Brain microvascular endothelial cell (primary cell): ENCODE data around the gene GTPBP2.
"Not testable (repeated sequence)": the region's sequence is repeated elsewhere in the genome, so short reads cannot be mapped to it uniquely, and the experiment has no call there.

Experiments used
- DNase-seq: peaks from one replicate; pipeline ENCODE4 v3.0.0-alpha.2; 2020
- H3K27ac ChIP-seq: fragments of 250-450 bp; sonication (Bioruptor Pico); 2 replicates; pipeline ENCODE4 v1.5.1; 2020; ENCODE audit warnings: mild to moderate bottlenecking, moderate library complexity
- H3K27me3 ChIP-seq: fragments of 250-450 bp; sonication (Bioruptor Pico); replicated peaks from 2 replicates; pipeline ENCODE4 v1.5.1; 2020; ENCODE audit warnings: mild to moderate bottlenecking
- H3K36me3 ChIP-seq: fragments of 250-450 bp; sonication (Bioruptor Pico); replicated peaks from 2 replicates; pipeline ENCODE4 v1.5.1; 2020; ENCODE audit warnings: mild to moderate bottlenecking
- H3K4me3 ChIP-seq: 2 replicates; pipeline ENCODE4 v1.5.1; 2011; ENCODE audit warnings: low read depth, mild to moderate bottlenecking, control low read depth, low read length, moderate library complexity
- in situ Hi-C: cut with HindIII; loops from 2 replicates; pipeline ENCODE4 v1.10.0; 2017; ENCODE audit warnings: low sequenced_read_pairs, low pct_ligation_motif_present
- TF ChIP-seq, protein P1 (sequence below): IDR thresholded peaks from 2 replicates; pipeline ENCODE4 v1.5.1; 2011; ENCODE audit warnings: low read depth, mild to moderate bottlenecking, moderate library complexity, low read length, control low read depth, inconsistent platforms; ENCODE audit errors: missing control alignments

GTPBP2 gene

DNA sequence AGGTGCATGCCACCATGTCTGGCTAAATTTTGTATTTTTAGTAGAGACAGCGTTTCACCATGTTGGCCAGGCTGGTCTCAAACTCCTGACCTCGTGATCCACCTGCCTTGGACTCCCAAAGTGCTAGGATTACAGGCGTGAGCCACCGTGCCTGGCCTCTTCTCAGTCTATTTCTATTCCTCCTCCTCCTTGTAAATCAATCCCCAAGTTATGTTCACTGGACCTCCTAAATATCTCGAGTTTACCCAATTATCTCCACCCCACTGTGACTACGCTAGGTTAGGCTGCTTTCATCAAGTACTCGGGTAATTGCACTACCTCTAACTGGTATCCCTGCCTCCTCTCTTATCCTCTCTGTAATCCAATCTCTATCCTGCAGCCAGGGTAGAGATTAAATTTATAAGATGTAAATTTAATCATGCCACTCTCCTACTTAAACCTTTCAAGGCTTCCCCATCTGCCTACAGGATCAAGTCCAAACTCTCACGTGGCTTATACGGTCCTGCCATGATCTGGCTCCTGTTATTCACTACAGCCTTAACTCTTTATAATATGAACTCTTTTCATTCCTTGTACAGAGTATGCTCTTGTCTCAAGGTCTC is 5.7 kb upstream of the GTPBP2 start:
- DNase-seq, result no peak
- TF ChIP-seq, protein P1, sequence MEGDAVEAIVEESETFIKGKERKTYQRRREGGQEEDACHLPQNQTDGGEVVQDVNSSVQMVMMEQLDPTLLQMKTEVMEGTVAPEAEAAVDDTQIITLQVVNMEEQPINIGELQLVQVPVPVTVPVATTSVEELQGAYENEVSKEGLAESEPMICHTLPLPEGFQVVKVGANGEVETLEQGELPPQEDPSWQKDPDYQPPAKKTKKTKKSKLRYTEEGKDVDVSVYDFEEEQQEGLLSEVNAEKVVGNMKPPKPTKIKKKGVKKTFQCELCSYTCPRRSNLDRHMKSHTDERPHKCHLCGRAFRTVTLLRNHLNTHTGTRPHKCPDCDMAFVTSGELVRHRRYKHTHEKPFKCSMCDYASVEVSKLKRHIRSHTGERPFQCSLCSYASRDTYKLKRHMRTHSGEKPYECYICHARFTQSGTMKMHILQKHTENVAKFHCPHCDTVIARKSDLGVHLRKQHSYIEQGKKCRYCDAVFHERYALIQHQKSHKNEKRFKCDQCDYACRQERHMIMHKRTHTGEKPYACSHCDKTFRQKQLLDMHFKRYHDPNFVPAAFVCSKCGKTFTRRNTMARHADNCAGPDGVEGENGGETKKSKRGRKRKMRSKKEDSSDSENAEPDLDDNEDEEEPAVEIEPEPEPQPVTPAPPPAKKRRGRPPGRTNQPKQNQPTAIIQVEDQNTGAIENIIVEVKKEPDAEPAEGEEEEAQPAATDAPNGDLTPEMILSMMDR, result no peak
- H3K4me3 ChIP-seq, result no peak overlapping the region
- no peak overlapping the region for H3K27ac ChIP-seq
- H3K36me3 ChIP-seq, result peaks cover 18% of the 10 kb centered on the region
- no peaks in the 10 kb centered on the region for H3K27me3 ChIP-seq
- in situ Hi-C loops, result no loop called here

DNA sequence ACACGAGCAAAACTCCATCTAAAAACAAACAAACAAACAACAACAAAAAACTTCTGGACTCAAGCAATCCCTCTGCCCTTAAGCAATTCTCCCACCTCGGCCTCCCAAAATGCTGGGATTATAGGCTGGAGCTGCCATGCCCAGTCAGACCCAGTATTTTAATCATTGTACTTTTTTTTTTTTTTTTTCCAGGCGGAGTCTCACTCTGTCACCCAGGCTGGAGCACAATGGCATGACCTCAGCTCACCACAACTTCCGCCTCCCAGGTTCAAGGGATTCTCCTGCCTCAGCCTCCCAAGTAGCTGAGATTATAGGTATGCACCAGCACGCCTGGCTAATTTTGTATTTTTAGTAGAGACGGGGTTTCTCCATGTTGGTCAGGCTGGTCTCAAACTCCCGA is 3.9 kb upstream of the GTPBP2 start:
- H3K36me3 ChIP-seq, H3K27me3 ChIP-seq, DNase-seq, in situ Hi-C loops, H3K4me3 ChIP-seq, H3K27ac ChIP-seq: not testable (repeated sequence)

DNA sequence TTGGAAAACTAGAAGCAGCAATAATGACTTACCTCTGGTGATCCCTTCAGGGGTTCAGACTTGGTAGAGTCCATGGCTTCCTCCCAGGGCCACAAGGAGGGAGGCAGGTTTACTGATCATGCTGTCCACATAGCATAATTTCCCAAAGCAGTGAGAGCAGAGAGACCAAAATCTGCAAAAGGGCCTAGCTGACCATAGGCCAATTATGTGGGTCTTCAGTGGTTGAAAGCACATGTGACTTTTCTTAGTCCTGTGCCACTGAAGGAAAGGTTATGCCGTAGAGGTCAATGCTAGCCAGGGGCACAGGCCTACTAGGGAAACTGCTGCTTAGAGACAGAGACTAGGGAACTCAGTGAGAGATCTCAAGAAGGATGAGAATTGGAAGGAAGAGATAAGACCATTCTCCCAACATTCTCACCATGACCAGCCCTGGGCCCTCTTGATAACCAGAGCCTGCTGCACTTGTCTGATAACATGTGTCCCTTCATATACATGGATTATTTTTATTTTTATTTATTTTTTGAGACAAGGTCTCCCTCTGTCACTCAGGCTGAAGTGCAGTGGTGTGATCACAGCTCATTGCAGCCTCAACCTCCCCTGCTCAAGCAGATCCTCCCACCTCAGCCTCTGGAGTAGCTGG is 2.0 kb upstream of the GTPBP2 start:
- TF ChIP-seq, protein P1, result no peak
- H3K4me3 ChIP-seq, result no peak overlapping the region
- no peaks in the 10 kb centered on the region for H3K27me3 ChIP-seq
- in situ Hi-C loops, result no loop called here
- no peak overlapping the region for H3K27ac ChIP-seq
- no peak for DNase-seq
- H3K36me3 ChIP-seq, result peaks cover 7% of the 10 kb centered on the region

DNA sequence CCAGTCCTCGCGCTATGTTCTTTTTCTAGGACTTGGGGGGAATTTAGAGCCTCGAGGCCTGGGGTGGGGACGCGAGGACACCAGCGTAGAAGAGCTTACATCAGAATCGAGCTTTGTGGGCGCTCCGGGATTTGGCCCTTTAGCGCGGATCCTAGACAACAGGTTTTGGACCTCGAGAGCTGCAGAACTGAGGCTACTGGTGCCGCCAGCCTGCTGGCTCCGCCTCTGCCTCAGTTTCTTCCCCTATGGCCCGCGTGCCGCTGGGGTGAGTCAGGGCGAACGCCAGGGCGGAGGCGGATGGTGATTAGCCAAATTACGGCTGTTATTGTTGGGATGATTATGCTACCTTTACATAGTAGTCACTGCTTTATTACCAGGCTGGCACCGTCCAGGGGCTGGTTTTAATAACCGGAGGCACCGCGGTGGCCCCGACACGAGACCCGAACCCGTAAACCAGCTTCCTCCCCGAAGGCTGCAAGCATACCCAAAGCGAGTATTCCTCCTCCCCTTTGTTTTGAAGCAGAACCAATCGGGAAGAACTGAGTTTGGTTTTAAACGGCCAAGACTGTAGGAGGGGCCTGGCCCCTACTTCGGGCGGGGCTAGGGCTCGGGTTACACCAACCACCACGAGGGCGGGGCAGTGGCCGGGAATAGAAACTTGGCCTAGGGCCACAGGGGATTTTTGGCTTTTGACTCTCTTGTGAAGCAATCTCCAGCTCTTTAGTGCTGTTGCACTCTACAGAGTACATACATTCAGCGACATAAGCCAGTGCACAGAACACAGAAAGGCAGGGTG is 639 bp upstream of the GTPBP2 start:
- in situ Hi-C loops, result no loop called here
- H3K36me3 ChIP-seq, result peaks cover 21% of the 10 kb centered on the region
- H3K27ac ChIP-seq, result peak overlapping the region; percentile 90
- H3K27me3 ChIP-seq, result no peaks in the 10 kb centered on the region
- TF ChIP-seq, protein P1, result no peak
- peak overlapping the region; percentile 91 for H3K4me3 ChIP-seq
- DNase-seq, result peak; percentile 97

DNA sequence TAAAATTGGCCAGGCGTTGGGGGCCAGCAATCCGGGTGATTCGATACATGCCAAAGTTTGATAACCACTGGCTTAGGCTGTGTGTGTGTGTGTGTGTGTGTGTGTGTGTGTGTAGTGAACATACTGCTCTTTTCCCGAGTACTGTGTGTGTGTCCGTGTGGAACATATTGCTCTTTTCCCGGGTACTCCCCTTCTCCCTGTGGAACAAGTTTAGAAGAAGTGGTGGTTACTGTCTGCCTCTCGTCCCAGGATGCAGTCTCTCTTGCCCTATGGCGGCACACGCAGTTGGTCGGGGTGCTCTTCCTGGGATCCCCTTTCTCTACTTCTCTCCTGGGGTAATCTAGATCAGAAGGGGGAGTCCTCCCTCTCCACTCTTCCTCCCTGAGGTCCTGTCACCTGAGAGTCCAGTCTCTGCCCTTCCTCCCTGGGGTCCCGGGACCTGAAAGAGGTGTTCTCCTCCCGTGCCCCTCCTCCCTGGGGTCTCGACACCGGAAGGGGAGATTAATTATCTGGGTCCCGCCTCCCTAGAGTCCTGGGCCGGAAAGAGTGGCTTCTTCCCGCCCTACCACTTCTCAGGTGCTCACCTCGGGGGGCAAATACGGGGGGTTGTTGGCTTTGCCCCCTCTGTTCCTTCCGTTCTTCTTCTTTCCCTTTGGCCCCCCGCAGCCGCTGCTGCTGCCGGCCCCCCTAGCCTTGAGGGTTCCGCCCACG is 516 bp downstream of the GTPBP2 start:
- Histone ChIP-seq H3K27me3 (no peaks in the 10 kb centered on the region), H3K36me3 (peaks cover 32% of the 10 kb centered on the region), H3K27ac (peak overlapping the region; percentile 89), H3K4me3 (peak overlapping the region; percentile 91)
- peak; percentile 42 for DNase-seq
- in situ Hi-C loops, result no loop called here
- TF ChIP-seq, protein P1, result no peak
